Breast epithelium (tissue), 3 donors: ENCODE results near the gene PTPRF.

Experiments used
- CTCF ChIP-seq, 3 donors: fragments of 450-650 bp; IDR thresholded peaks; one replicate each; pipeline ENCODE4 v1.5.1; 2016 to 2017; ENCODE audit warnings: antibody characterized with exemption in 3 of 3, mild to moderate bottlenecking in 3 of 3, moderate library complexity in 3 of 3
- POLR2A ChIP-seq: fragments of 450-650 bp; IDR thresholded peaks from one replicate; pipeline ENCODE4 v1.6.1; 2016; ENCODE audit warnings: antibody characterized with exemption, mild to moderate bottlenecking, moderate library complexity

GRCh38 chr1:43542527-43543458, 12.1 kb downstream of the PTPRF start:
- no peak for TF ChIP-seq POLR2A
- no peak for TF ChIP-seq CTCF (IDR thresholded peaks at IDR 0.05)
